ENCODE results near the gene TBX20. TPM values are rescaled to one million over a fixed set of nuclear protein-coding genes. Genes with fewer than 3 reads are reported as not detected.
"Not testable (repeated sequence)": the region's sequence is repeated elsewhere in the genome, so short reads cannot be mapped to it uniquely, and the experiment has no call there.

TBX20 gene
- total and polyA plus RNA-seq, 9 of the 15 experiments (the other 6 are each of a cell fraction or from before 2014, with no cell fraction given) = not detected

DNA sequence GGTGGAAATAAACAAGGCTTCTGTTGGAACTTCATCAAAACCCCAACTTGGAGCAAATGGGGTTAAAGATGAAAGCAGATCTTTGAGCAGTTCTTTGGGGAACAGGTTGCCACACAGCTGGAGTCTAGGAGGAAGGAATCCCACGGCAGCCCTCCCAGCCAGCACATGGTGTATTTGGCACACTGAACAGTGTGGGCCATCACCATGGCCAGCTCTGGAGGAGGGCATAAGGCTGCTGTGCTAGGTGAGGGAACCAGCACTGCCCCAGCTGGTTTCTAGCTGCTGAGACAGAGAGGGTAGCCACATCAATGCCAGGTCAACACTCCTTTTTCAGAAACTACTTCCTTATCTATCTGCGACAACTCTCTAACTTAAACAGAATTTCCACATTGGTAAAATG is 33.7 kb downstream of the TBX20 start:
- in situ Hi-C loops (cut with MboI); H4K20me1 ChIP-seq (replicated peaks; ENCODE audit: control insufficient read depth, insufficient read depth, low read length); FAIRE-seq; H3K4me3 ChIP-seq; H2AFZ ChIP-seq (ENCODE audit: low read depth, low read length); BruUV-seq (replicated peaks); H3K79me2 ChIP-seq (ENCODE audit: control insufficient read depth, insufficient read depth, low read length); H3K9me1 ChIP-seq (ENCODE audit: control insufficient read depth, insufficient read depth, low read length); CTCF ChIA-PET (ENCODE audit: low intra/inter-chr PET ratio); H3K9me3 ChIP-seq (replicated peaks; ENCODE audit: control insufficient read depth, insufficient read depth, low read depth, low read length); H3K4me1 ChIP-seq (replicated peaks in 1 of 2; ENCODE audit: control insufficient read depth in 2 of 2, insufficient read depth in 2 of 2, low read length in 2 of 2); DNase-seq (ENCODE audit: extremely low read depth in 1 of 4, low spot score in 3 of 4); ATAC-seq; H3K36me3 ChIP-seq (ENCODE audit: control insufficient read depth, insufficient read depth, low read length); H3K27ac ChIP-seq (ENCODE audit: extremely low read depth, low read depth, low read length); intact Hi-C loops (cut with micrococcal nuclease); H3K27me3 ChIP-seq (ENCODE audit: control insufficient read depth in 2 of 2, insufficient read depth in 2 of 2, low read length in 2 of 2); H3K9ac ChIP-seq (ENCODE audit: insufficient read depth in 1 of 2, low read depth in 2 of 2, low read length in 2 of 2); H3K4me2 ChIP-seq (ENCODE audit: insufficient read depth, low read length); POLR2A ChIA-PET: not testable (repeated sequence)
- WGBS (ENCODE audit: insufficient coverage, low coverage, missing lambda C conversion rate) = 0% methylated on average over 2 of the region's 2 CpGs

DNA sequence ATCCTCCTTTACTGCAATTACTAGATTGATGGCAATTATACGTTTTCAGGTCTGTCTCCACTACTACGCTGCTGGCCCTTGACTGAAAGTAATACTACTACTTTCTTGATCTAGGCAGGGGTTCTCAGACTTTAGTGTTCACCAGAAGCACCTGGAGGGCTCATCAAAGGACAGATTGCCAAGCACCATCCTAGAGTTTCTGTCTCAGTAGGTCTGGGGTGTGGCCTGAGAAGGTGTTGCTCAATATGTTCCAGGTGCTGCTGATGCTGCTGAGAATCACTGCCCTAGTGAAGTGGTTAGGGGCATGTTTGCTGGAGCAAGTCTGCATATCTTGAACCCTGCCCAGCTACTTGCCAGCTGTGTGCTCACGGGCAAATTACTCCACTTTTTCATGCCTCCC is 37.9 kb downstream of the TBX20 start:
- POLR2A ChIA-PET; H3K4me1 ChIP-seq (replicated peaks in 1 of 2; ENCODE audit: control insufficient read depth in 2 of 2, insufficient read depth in 2 of 2, low read length in 2 of 2); ATAC-seq; H2AFZ ChIP-seq (ENCODE audit: low read depth, low read length); H3K9me1 ChIP-seq (ENCODE audit: control insufficient read depth, insufficient read depth, low read length); BruUV-seq (replicated peaks); FAIRE-seq; CTCF ChIA-PET (ENCODE audit: low intra/inter-chr PET ratio); H3K79me2 ChIP-seq (ENCODE audit: control insufficient read depth, insufficient read depth, low read length); H4K20me1 ChIP-seq (replicated peaks; ENCODE audit: control insufficient read depth, insufficient read depth, low read length); H3K27ac ChIP-seq (ENCODE audit: extremely low read depth, low read depth, low read length); H3K9me3 ChIP-seq (replicated peaks; ENCODE audit: control insufficient read depth, insufficient read depth, low read depth, low read length); H3K36me3 ChIP-seq (ENCODE audit: control insufficient read depth, insufficient read depth, low read length); H3K4me2 ChIP-seq (ENCODE audit: insufficient read depth, low read length); intact Hi-C loops (cut with micrococcal nuclease); in situ Hi-C loops (cut with MboI); DNase-seq (ENCODE audit: extremely low read depth in 1 of 4, low spot score in 3 of 4); H3K9ac ChIP-seq (ENCODE audit: insufficient read depth in 1 of 2, low read depth in 2 of 2, low read length in 2 of 2); H3K27me3 ChIP-seq (ENCODE audit: control insufficient read depth in 2 of 2, insufficient read depth in 2 of 2, low read length in 2 of 2); H3K4me3 ChIP-seq: not testable (repeated sequence)
- 0% methylated on average over 3 of the region's 3 CpGs for WGBS (ENCODE audit: insufficient coverage, low coverage, missing lambda C conversion rate)

DNA sequence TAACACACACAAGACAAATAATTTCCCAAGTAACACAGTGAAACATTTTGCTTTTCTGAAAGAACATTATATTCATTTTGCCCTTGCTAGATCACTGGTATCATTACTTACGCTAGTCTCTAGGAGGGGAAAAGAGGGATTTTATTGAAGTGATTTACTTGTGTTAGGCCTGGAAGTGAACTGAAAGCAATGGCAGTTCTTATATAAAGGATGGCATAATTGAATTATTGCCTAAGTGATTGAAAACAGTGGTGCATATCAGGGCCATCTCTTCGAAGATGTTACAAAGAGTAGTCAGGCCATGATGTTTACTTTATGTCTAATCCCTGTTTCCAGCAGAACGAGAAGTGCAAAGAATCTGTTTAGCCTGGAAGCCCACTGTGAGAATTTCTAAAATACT is 38.8 kb downstream of the TBX20 start:
- H3K4me1 ChIP-seq (replicated peaks in 1 of 2; ENCODE audit: control insufficient read depth in 2 of 2, insufficient read depth in 2 of 2, low read length in 2 of 2); H3K9me3 ChIP-seq (replicated peaks; ENCODE audit: control insufficient read depth, insufficient read depth, low read depth, low read length); H4K20me1 ChIP-seq (replicated peaks; ENCODE audit: control insufficient read depth, insufficient read depth, low read length); FAIRE-seq; CTCF ChIA-PET (ENCODE audit: low intra/inter-chr PET ratio); H3K27me3 ChIP-seq (ENCODE audit: control insufficient read depth in 2 of 2, insufficient read depth in 2 of 2, low read length in 2 of 2); H3K79me2 ChIP-seq (ENCODE audit: control insufficient read depth, insufficient read depth, low read length); H3K27ac ChIP-seq (ENCODE audit: extremely low read depth, low read depth, low read length); H3K9ac ChIP-seq (ENCODE audit: insufficient read depth in 1 of 2, low read depth in 2 of 2, low read length in 2 of 2); in situ Hi-C loops (cut with MboI); H2AFZ ChIP-seq (ENCODE audit: low read depth, low read length); intact Hi-C loops (cut with micrococcal nuclease); POLR2A ChIA-PET; H3K36me3 ChIP-seq (ENCODE audit: control insufficient read depth, insufficient read depth, low read length); H3K4me3 ChIP-seq; DNase-seq (ENCODE audit: extremely low read depth in 1 of 4, low spot score in 3 of 4); H3K4me2 ChIP-seq (ENCODE audit: insufficient read depth, low read length); ATAC-seq; BruUV-seq (replicated peaks); H3K9me1 ChIP-seq (ENCODE audit: control insufficient read depth, insufficient read depth, low read length): not testable (repeated sequence)
- WGBS (ENCODE audit: insufficient coverage, low coverage, missing lambda C conversion rate) = 0% methylated on average over 2 of the region's 3 CpGs

DNA sequence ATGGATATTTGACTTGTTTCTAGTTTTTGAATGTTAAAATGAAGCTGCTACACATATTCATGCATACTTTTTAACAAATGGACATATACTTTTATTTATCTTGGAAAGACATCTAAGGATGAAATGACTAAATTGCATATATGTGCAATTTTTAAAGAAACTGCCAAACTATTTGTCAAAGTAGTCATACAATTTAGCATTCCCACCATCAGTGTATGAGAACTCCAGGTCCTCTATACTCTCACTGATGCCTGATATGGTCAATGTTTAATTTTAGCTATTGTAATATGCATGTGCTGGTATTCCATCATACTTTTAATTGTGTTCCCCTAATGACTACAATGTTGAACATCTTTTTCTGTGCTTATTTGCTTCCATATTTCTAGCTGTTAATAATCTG is 47.0 kb downstream of the TBX20 start:
- not testable (repeated sequence) for FAIRE-seq

More for the DNA sequence above, 47.0 kb downstream of the TBX20 start:
- H3K9me1 ChIP-seq (ENCODE audit: control insufficient read depth, insufficient read depth, low read length); H3K4me3 ChIP-seq; POLR2A ChIA-PET; H3K9ac ChIP-seq (ENCODE audit: insufficient read depth in 1 of 2, low read depth in 2 of 2, low read length in 2 of 2); ATAC-seq; H3K79me2 ChIP-seq (ENCODE audit: control insufficient read depth, insufficient read depth, low read length); CTCF ChIA-PET (ENCODE audit: low intra/inter-chr PET ratio); intact Hi-C loops (cut with micrococcal nuclease); H4K20me1 ChIP-seq (replicated peaks; ENCODE audit: control insufficient read depth, insufficient read depth, low read length); H2AFZ ChIP-seq (ENCODE audit: low read depth, low read length); H3K9me3 ChIP-seq (replicated peaks; ENCODE audit: control insufficient read depth, insufficient read depth, low read depth, low read length); H3K36me3 ChIP-seq (ENCODE audit: control insufficient read depth, insufficient read depth, low read length); in situ Hi-C loops (cut with MboI); H3K4me2 ChIP-seq (ENCODE audit: insufficient read depth, low read length); BruUV-seq (replicated peaks); H3K27me3 ChIP-seq (ENCODE audit: control insufficient read depth in 2 of 2, insufficient read depth in 2 of 2, low read length in 2 of 2); H3K27ac ChIP-seq (ENCODE audit: extremely low read depth, low read depth, low read length); H3K4me1 ChIP-seq (replicated peaks in 1 of 2; ENCODE audit: control insufficient read depth in 2 of 2, insufficient read depth in 2 of 2, low read length in 2 of 2); DNase-seq (ENCODE audit: extremely low read depth in 1 of 4, low spot score in 3 of 4): not testable (repeated sequence)

All from K562 (cell line).